DND-41 (cell line): ENCODE data around the gene ZNHIT1.
A peak's percentile ranks its signal among the peaks of the same experiment; 100 is the strongest.

Experiments used
- EZH2 ChIP-seq: IDR thresholded peaks from 3 replicates; pipeline ENCODE4 v1.6.1; 2012; ENCODE audit warnings: borderline replicate concordance, low read depth, mild to moderate bottlenecking, moderate library complexity, low read length, inconsistent platforms; ENCODE audit not compliant: severe bottlenecking
- TF ChIP-seq, protein P1 (sequence below): IDR thresholded peaks from 2 replicates; pipeline ENCODE4 v1.5.1; 2012; ENCODE audit warnings: borderline replicate concordance, low read length, moderate library complexity, mild to moderate bottlenecking; ENCODE audit not compliant: poor library complexity, severe bottlenecking; ENCODE audit errors: extremely low read depth

DNA sequence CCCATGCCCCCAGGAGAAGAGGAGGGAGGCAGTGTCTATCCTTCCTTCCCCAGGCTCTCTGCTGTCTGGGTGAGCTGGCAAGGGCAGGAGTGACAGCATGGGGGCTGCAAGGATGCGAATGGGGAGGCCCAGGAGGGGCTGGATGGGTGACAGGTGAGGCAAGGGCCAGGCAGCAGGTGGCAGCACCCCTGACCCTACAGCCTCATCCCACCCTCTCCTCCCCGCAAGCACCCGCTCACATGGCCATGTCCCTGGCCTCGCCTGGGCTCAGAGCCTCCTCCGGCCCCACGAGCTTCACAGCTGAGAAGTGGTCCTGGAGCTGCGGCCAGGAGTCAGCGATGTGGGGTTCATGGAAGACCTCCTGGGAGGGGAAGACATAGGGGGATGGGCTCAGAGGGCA lies 6.0 kb upstream of the ZNHIT1 start:
- TF ChIP-seq, protein P1, sequence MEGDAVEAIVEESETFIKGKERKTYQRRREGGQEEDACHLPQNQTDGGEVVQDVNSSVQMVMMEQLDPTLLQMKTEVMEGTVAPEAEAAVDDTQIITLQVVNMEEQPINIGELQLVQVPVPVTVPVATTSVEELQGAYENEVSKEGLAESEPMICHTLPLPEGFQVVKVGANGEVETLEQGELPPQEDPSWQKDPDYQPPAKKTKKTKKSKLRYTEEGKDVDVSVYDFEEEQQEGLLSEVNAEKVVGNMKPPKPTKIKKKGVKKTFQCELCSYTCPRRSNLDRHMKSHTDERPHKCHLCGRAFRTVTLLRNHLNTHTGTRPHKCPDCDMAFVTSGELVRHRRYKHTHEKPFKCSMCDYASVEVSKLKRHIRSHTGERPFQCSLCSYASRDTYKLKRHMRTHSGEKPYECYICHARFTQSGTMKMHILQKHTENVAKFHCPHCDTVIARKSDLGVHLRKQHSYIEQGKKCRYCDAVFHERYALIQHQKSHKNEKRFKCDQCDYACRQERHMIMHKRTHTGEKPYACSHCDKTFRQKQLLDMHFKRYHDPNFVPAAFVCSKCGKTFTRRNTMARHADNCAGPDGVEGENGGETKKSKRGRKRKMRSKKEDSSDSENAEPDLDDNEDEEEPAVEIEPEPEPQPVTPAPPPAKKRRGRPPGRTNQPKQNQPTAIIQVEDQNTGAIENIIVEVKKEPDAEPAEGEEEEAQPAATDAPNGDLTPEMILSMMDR: peak; percentile 25
- TF ChIP-seq EZH2: no peak
